PFSK-1 (cell line): ENCODE measurements around the gene ARL4C.

Experiments used
- FOXP2 ChIP-seq: optimal IDR thresholded peaks from 2 replicates; pipeline ENCODE3; 2011; ENCODE audit warnings: borderline replicate concordance, control low read depth, inconsistent platforms; ENCODE audit not compliant: insufficient read depth; ENCODE audit errors: extremely low read length, extremely low read depth
- POLR2AphosphoS5 ChIP-seq: IDR thresholded peaks from 2 replicates; pipeline ENCODE4 v1.6.1; 2012; ENCODE audit warnings: low read depth, mild to moderate bottlenecking, control low read depth, low read length, moderate library complexity
- SIN3A ChIP-seq: IDR thresholded peaks from 2 replicates; pipeline ENCODE4 v1.6.1; 2012; ENCODE audit warnings: mild to moderate bottlenecking, low read length, moderate library complexity, borderline replicate concordance; ENCODE audit not compliant: insufficient read depth
- TAF1 ChIP-seq: IDR thresholded peaks from 2 replicates; pipeline ENCODE4 v1.6.1; 2012; ENCODE audit warnings: low read length, control low read depth, borderline replicate concordance; ENCODE audit not compliant: insufficient read depth
- TF ChIP-seq, protein P1 (sequence below), 2 experiments: IDR thresholded peaks; 2 replicates each; pipeline versions ENCODE4 v1.6.1 to v1.8.0; 2011 to 2012; ENCODE audit warnings: low read depth in 2 of 2, low read length in 2 of 2, control low read depth in 1 of 2, inconsistent platforms in 1 of 2, mild to moderate bottlenecking in 1 of 2, moderate library complexity in 1 of 2; ENCODE audit not compliant: insufficient read depth in 1 of 2

- no peak for TF ChIP-seq POLR2AphosphoS5
- no peak for TF ChIP-seq SIN3A
- TF ChIP-seq FOXP2, result no peak
- TF ChIP-seq, protein P1, sequence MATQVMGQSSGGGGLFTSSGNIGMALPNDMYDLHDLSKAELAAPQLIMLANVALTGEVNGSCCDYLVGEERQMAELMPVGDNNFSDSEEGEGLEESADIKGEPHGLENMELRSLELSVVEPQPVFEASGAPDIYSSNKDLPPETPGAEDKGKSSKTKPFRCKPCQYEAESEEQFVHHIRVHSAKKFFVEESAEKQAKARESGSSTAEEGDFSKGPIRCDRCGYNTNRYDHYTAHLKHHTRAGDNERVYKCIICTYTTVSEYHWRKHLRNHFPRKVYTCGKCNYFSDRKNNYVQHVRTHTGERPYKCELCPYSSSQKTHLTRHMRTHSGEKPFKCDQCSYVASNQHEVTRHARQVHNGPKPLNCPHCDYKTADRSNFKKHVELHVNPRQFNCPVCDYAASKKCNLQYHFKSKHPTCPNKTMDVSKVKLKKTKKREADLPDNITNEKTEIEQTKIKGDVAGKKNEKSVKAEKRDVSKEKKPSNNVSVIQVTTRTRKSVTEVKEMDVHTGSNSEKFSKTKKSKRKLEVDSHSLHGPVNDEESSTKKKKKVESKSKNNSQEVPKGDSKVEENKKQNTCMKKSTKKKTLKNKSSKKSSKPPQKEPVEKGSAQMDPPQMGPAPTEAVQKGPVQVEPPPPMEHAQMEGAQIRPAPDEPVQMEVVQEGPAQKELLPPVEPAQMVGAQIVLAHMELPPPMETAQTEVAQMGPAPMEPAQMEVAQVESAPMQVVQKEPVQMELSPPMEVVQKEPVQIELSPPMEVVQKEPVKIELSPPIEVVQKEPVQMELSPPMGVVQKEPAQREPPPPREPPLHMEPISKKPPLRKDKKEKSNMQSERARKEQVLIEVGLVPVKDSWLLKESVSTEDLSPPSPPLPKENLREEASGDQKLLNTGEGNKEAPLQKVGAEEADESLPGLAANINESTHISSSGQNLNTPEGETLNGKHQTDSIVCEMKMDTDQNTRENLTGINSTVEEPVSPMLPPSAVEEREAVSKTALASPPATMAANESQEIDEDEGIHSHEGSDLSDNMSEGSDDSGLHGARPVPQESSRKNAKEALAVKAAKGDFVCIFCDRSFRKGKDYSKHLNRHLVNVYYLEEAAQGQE (IDR thresholded peaks at IDR 0.05; ENCODE audit: insufficient read depth in 1 of 2, low read depth in 2 of 2, low read length in 2 of 2), result no peak
- TF ChIP-seq TAF1, result no peak
These were observed 6.4 kb downstream of the ARL4C start for GRCh38 chr2:234490271-234491091.
